Spleen (tissue), 7 donors: ENCODE measurements around the gene KLHL35.

Source experiments
- CTCF ChIP-seq, 11 experiments: fragments of 200-600 bp in 7 of 11; fragments of 450-650 bp in 4 of 11; sonication (generic) in 4 of 11; IDR thresholded peaks in 8 of 11; conservative IDR thresholded peaks in 3 of 11; 1 replicate in 7 of 11; 2 replicates in 4 of 11; pipeline versions ENCODE4 v1.4.0 to v1.8.0; 2016 to 2021; ENCODE audit warnings: antibody characterized with exemption in 11 of 11, inconsistent platforms in 4 of 11, mild to moderate bottlenecking in 1 of 11
- POLR2AphosphoS5 ChIP-seq, 3 donors: sonication (generic); formaldehyde crosslinking; IDR thresholded peaks; one replicate each; pipeline ENCODE4 v1.5.1; 2017; ENCODE audit warnings: antibody characterized with exemption in 3 of 3
- donor health status: DM: no; HTN: no; CAD: no; lungs with moderate emphysema.
- donor health status: DM: no; HTN: no; CAD: no.
- donor health status: DM: no; HTN: no; CAD: no.

GRCh38 chr11:75450236-75450635 is 17.2 kb upstream of the KLHL35 start:
- TF ChIP-seq CTCF (IDR thresholded peaks at IDR 0.05 in 8 of 11, conservative IDR thresholded peaks at IDR 0.05 in 3 of 11) (no peak), POLR2AphosphoS5 (IDR thresholded peaks at IDR 0.05) (no peak)
